ENCODE data around the gene HRH3.

DNA sequence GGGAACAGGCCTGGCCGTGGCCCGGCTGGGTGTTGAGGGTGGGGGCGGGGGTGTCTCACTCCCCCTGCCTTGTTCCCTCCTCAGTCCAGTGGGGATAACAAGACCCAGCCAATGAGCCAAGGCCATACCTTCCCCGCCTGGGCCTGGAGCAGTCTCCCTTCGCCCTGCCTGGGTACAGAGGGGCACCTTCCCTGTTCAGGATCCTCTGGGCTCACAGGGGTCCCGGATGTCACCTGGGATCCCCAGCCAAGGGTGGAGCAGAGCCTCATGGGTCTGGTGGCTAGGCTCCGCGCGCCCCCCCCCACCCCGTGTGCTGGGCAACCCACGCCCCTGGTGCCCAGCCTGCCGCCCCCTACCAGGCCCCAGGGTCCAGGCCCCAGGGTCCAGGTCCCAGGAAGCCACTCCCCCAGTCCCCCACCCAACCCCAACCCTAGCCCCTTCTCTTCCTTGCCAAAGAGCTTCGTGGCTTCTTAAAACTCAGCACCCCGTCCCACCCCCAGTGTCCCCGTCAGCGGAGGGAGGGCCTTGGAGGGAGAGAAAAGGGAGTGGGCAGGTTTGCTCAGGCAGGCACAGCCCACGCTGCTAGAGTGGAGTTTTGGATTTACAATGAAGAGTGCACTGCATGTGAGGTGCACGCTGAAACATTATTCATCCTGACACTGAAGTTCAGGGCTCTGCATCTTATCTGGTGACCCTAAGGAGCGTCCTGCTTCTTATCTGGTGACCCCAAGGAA, 11.8 kb downstream of the HRH3 start:
- no peak for TF ChIP-seq SETDB1 (IDR thresholded peaks at IDR 0.05; ENCODE audit: insufficient read length, low read length)
- no peak for TF ChIP-seq TCF7L2 (IDR thresholded peaks at IDR 0.05; ENCODE audit: borderline replicate concordance, low read depth, low read length)
- no peak for TF ChIP-seq ZNF514 (tag by site-specific recombination; IDR thresholded peaks at IDR 0.05)
- TF ChIP-seq YY1 (tag by site-specific recombination; IDR thresholded peaks at IDR 0.05) = no peak
- TF ChIP-seq, protein P1, sequence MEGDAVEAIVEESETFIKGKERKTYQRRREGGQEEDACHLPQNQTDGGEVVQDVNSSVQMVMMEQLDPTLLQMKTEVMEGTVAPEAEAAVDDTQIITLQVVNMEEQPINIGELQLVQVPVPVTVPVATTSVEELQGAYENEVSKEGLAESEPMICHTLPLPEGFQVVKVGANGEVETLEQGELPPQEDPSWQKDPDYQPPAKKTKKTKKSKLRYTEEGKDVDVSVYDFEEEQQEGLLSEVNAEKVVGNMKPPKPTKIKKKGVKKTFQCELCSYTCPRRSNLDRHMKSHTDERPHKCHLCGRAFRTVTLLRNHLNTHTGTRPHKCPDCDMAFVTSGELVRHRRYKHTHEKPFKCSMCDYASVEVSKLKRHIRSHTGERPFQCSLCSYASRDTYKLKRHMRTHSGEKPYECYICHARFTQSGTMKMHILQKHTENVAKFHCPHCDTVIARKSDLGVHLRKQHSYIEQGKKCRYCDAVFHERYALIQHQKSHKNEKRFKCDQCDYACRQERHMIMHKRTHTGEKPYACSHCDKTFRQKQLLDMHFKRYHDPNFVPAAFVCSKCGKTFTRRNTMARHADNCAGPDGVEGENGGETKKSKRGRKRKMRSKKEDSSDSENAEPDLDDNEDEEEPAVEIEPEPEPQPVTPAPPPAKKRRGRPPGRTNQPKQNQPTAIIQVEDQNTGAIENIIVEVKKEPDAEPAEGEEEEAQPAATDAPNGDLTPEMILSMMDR (tag by site-specific recombination; IDR thresholded peaks at IDR 0.05) = no peak

Data from HEK293 (cell line).